CD4-positive, alpha-beta T cell treated with Interleukin-10 for 1 hour (primary cell): ENCODE measurements around the gene DNAAF1.
"Not testable (repeated sequence)": the region's sequence is repeated elsewhere in the genome, so short reads cannot be mapped to it uniquely, and the experiment has no call there.

Source experiments
- DNase-seq: peaks from one replicate; pipeline ENCODE4 v3.0.0-alpha.2; 2020

DNAAF1 gene

DNA sequence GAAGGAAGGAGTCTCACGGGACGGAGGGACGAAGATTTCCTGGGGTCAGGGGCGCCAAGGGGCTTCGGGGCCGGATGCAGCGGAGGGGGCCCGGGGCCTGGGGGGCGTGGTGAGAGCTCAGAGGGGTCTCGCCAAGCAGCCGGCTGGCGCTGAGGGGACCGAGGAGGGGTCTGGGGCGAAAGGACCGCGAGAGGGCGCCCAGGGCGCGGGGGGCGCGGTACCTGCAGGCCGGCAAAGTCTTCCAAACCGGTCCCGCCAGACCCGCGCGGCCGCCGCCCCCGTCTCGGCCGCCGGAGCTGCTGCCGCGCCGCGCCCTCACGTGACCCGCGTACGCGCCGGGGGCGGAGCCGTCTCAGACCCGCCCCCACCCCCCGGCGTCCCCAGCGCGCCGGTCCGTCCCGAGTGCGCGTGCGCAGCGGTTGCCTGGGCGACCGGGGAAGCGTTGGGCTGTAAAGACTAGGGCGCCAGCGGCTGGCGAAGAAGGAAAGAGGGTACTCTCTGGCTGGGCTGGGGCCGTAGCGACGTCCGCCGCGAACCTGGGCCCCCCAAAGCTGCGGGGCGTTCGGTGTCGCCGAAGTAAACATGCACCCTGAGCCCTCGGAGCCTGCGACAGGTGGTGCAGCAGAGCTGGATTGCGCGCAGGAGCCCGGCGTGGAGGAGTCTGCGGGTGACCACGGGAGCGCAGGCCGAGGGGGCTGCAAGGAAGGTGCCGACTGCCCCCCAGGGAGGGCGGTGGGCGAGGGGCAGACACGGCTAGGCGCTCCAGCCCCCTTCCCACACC lies at the start of gene DNAAF1, which contains the start of gene HSDL1:
TSS of gene DNAAF1 (plus strand) at position 450 of the 781 bp plus-strand sequence. CDS start at position 583, 133 bp downstream.
TSS of gene HSDL1 (minus strand) at position 319 of the 781 bp plus-strand sequence. CDS start 13,856 bp downstream, outside the sequence.
- DNase-seq, result peak; percentile 94

DNA sequence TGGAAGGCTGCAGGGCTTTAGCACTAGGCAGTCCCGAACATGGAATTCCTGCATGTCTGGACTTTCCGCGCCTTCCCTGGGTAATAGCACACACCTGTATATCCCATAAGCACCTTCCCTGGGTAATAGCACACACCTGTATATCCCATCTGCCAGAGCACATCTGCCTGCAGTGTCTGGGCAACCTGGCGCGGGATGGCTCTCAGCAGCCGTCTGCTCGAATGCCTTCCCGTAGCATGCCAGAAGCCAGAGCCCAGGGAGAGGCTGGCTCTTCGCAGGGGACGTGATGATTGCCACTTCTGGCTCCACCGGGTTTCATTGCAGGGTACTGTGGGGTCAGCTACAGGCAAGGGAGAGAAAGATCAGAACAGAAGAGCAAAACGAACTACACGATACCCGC lies 49.6 kb upstream of the DNAAF1 start:
- DNase-seq, result no peak

DNA sequence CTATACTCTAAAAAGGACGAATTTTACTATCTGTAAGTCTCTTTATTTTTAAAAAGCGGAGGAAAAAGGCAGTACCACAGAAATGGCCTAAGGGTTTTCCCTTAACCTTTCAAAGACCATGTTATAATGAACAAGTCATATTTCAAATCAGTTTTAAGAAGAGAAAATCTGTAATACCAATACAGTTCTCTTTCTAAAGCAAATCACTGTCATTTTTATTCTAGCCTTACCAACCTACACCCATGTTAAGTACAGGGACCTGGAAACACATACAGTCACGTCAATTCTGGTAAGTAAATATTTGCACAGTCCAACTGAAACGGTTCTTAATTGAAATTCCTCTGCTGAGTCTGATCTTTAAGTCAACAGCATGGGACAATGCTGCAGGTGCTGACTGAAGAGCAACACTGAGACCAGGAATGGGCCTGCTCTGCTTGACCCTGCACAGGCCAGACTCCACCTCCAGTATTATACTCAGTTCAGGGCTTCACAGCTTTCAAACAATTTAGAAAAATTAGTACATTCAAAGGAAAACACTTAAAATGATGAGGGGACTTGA lies 48.6 kb upstream of the DNAAF1 start:
- DNase-seq, result no peak

DNA sequence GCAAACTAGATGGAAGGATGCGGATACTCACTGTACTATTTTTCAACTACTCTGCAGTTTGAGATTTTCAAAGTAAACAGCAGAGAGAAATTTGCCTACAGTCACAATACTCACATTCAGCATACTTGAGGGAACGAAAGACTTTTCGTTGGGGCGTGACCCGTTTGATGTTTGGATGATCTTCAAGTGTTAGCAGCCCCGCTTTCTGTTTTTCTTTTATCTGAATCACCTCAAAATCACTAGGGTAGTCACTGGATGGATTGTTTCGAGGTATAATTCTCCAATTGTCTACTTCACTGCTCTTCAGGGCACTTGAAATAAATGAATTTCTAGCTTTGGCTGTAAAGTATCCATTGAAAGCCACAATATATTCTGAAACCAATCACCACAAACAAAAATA lies 46.2 kb upstream of the DNAAF1 start:
- no peak for DNase-seq

DNA sequence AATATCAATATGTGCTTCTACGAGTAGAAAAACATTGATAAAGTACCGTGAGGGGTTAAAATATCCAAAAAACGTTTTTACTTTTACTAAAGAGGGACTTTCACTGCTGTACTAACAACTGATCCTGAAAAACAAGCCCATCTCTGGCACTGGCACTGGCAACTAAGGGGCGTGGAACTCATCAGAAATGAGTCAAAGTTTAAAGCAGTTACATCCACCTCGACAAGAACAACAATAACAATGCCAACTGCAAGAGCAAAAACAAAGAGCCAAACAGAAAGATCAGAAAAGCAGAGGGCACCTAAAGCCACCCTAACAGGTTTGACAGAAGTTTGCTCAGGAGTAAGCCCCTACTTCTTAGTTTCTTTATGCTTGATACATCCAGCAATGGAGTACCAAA lies 41.4 kb upstream of the DNAAF1 start:
- DNase-seq, result no peak

DNA sequence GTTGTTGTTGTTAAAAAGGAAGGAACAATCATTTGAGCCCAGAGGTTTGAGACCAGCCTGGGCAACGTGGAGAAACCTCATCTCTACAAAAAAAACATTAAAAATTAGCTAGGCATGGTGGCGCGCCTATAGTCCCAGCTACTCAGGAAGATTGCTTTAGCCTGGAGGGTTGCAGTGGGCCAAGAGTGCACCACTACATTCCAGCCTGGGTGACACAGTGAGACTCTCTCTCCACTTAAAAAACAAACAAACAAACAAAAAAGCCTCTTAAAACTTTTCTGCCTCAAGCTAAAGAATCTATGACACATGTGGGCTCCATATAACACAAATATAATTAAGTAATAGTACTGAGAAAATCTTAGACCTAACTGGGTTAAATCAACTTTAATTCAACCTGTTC lies 40.9 kb upstream of the DNAAF1 start:
- DNase-seq, result no peak

DNA sequence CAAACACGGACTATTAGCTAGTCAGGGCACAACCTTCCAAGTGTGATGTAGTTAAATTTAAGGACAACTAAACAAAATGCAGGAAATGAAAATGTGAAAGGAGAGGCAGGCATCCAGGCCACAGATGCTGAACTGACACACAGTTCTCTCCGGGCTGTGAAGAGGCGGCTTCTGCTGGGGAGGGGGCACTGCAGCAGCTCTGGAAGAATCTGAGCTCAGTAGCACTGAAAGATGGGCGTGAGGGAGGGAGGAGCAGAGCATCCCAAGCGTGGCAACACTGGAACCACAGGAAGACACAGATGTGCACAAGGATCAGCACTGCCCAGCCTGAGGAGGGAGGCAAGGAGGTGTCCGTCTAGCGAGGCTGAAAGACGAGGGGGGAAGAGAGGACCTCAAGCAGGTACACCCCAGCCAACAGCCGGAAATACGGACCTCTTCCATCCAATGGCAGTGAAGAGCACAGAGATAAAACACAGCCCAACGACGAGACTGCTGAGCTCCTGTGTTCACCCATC lies 39.8 kb upstream of the DNAAF1 start:
- no peak for DNase-seq

DNA sequence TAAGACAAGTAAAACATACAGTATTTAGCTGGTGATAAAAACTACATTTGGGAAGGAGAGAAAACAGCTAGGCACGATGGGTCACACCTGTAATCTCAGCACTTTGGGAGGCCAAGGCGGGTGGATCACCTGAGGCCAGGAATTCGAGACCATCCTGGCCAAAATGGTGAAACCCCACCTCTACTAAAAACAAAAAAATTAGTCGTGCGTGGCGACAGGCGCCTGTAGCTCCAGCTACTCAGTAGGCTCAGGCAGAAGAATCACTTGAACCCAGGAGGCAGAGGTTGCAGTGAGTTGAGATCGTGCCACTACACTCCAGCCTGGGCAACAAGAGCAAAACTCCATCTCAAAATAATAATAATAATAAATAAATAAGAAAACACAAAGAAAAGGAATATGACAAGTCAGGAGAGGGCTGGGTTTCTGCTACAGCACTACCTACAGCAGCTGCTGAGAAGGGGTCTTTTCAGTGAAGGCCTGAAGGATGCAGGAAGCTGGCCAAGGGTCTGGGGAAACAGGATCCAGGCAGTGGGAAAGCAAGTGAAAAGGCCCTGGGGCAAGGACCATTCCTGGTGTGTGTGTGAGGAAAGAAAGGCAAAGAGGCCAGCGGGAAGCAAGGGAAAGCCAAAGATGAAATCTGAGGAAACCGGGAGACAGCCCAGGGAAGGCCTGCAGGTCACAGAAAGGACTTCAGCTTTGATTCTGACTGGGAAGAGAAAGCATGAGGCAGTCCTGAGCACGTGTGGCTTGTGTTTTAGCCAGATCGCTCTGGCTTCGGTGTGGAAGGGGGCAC lies 39.0 kb upstream of the DNAAF1 start:
- no peak for DNase-seq

DNA sequence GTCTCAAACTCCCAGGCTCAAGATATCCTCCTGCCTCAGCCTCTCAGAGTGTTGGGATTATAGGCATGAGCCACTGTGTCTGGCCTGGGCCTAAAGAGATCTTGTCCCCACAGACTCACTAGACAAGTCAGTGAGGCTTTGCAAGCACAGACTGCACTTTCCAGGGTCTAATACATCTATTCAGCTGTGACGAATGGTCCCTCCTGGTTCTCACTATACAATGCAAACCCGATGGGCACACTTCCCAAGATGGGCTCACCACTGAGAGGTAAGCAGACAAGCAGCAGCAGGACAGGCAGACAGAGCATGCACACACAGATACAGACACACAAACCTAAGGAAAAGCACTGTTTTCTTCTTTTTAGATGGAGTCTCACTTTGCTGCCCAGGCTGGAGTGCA lies 37.2 kb upstream of the DNAAF1 start:
- DNase-seq, result no peak

DNA sequence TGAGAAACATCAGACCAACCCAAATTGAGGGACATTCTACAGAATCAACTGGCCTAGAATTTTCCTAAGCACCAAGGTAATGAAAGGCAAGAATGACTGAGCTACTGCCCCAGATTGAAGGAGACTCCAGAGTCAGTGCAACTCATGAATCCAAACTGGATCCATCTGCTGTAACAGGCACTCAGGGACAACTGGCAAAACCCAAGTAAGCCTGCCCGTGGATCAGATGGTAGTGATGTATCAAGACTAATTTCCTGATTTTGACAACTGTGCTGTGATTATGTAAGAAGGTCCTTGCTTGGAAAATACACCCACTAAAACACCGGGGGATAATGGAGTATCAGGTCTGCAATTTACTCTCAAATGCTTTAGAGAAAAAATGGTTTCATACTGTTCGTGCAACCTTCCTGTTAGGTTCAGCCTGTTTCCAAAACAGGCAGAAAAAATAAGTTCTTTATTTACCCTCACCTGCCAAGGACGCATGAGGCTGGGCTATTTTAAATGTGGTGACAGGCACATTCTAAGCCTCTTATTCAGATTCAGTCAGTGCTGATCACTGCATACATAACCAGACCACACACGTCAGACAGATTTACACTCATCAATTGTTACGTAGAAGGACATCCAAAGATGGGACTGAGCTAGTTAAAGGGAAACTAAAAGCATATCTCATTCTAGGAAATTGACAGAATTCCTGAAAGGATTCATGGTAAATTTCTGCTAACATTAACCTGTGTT lies 35.3 kb upstream of the DNAAF1 start:
- no peak for DNase-seq

DNA sequence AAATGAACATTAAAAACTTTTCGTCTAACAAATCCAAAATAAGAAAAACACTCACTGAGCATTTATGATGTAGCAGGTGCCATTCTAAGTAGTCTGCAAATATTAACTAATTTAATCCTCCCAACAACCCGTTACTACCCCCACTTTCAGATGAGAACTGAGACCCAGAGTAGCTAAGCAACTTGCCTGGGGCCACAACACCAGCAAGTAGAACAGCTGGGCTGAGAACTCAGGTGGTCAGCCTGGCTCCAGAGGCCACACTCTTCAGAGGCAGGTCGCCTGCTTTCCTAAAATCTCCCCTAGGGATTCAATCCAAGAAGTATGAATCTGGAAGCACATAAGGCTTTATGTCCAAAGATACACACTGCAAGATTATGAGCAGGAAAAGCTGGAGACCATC lies 34.6 kb upstream of the DNAAF1 start:
- no peak for DNase-seq

DNA sequence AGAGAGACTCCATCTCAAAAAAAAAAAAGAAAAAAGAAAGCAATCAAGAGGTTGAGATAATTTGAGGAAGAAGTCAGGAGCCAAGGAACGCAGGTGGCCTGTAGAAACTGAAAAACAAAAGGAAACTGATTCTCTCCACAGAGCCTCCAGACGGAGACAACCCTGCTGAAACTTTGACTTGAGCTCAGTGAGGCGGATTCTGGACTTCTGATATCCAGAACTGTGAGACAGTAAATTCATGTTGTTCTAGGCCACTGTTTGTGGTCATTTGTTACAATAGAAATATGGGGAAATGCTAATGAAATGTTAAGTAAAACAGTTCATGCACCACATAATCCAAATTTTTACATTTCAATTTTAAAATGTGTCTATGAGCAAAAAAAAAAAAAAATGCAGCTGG lies 33.6 kb upstream of the DNAAF1 start:
- no peak for DNase-seq

DNA sequence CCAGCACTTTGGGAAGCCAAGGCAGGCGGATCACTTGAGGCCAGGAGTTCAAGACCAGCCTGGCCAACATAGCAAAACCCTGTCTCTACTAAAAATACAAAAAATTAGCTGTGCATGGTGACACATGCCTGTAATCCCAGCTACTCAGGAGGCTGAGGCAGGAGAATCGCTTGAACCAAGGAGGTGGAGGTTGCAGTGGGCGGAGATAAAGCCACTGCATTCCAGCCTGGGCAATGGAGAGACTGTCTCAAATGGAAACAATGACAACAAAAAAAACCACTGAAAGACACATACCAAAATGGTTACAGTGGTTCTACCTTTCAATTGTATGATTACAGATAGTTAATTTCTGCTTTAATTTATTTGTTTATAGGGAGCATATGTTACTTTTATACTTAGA lies 33.2 kb upstream of the DNAAF1 start:
- DNase-seq, result not testable (repeated sequence)

DNA sequence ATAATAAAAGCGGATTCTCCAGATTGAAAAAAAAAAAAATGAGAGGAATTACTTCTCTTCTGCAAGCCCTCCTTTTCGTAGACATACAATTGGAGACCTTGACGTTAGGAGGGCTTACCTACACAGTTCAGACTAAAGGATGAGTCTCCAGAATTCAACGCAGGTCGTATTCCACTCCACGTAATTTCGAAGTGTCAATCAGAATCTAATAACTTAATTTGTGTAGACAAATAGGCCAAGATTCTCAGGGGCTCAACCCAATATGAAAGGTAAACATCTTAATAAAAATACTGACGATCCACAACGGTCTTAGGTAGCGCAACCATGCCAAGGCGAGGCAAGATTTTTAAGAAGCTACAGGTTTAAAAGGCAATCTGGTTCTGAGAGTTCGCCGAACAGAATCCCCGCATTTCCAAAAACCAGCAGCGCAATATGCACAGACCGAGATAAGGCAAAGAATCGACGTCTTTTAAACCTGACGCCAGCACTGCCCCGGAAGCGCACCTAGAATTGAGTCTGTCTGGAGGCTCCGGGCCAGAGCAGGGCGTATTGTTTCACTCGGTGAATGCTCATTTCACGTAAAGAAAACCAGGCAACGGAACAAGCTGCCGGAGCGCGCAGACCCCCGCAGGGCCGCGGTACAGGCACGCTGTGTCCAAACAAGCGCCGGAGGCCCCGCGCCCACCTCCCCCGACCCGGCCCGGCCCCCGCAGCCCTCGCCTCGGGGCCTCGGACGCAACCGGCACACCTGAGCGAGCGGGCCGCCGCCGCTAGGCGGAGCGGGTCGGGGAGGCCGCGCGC lies 29.0 kb upstream of the DNAAF1 start:
- DNase-seq, result peak; percentile 65

DNA sequence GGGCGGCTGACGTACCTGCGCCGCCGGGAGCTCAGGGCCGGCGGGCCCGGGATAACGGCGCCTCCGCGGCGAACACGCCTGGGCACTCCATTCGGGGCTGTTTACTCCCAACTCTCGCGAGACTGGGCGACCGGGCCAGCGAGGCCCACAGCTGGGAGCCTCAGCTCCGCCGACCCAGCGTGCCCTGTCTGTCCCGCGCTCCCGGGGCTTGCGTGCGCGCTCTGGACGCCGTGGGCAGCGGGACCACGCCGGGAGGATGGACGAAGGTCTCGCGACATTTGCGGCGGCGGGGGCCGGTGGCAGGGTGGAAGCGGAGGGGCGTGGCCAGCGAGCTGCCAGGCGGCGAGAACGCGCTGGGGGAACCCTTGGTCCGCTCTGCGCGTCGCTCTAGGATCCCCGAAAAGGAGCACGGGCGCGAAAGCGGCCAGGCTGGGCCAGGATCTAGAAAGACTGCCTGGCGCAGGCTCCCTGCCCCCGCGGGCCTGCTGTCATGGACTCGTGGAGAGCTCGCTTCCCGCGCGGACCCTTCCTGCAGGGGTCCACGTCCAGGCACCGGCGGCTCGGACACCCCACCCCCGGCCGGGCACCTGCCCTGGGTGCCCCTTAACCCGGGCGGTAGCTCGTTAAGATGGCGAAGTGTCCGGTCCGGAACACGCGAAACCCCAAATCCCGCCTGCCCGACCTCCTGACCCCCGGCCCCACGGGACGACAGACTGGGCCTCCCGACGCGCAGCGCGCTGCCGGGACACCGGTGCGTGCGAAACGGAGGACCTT lies 28.2 kb upstream of the DNAAF1 start, which contains the start of gene MBTPS1:
TSS of gene MBTPS1 (minus strand) at position 223 of the 774 bp plus-strand sequence. CDS start 15,159 bp downstream, outside the sequence.
- DNase-seq, result peak; percentile 98

DNA sequence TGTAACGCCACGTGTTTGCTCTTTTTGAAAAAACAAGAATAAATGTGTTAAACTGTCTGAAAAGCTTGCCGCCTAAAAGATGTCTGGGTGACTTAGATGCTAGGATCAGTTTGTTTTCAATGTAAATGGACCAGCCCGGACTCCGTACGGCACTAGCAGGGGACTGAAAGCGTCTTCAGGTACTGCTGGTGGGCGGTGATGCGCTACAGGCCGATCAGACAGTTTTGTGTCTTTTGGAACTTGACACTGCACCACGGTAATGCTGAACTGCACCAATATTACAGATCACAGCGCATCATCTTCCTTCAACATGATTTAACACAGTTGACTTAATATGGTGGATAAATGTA lies 27.6 kb upstream of the DNAAF1 start:
- DNase-seq, result peak; percentile 47

DNA sequence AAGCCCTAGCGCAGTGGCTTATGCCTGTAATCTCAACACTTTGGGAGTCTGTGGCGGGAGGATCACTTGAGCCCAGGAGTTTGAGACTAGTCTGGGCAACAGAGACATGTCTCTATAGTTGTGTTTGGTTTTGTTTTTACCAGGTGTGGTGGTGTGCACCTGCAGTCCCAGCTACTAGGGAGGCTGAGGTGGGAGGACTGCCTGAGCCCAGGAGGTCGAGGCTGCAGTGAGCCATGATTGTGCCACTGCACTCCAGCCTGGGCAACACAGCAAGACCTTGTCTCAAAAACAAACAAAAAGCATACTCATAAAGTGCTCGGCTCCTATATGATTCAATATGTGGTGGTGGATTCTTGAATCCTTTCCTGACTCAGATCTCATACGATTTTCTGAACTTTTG lies 26.8 kb upstream of the DNAAF1 start:
- DNase-seq, result not testable (repeated sequence)

DNA sequence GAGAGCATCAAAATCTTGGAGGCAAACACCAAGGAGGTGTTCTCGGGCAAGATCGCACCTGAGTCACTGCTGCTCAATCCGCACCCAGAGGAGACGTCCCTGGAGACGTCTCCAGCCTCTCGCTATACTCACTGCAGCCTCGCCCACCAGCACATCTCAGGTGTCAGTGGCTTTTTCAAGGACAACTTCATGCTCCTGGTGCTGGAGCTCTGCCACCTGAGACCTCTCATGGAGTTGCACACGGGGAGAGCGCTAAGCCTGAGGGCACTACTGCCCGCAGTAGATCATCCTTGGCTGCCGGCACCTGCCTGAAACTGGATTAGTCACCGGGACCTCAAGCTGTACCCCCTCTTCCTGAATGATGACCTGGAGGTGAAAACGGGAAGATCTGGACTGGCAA lies 25.7 kb upstream of the DNAAF1 start:
- DNase-seq, result no peak

DNA sequence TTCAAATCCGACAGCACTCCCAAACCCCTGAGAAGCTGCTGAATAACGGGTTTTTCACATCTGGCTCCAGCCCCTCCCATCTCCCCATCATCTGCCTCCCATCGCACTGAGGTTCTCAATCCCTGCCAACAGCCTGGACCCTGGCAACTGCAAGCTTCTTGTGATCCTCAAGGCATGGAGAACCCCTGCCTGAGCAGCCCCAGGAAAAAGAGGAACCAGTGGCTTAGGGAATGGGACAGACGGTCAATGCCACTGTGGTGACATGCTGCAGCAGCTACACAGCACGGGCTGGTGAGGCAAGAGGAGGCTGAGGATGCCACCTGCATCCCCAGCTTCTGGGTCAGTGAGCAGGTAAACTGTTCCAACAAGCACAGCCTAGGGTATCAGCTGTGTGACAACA lies 25.1 kb upstream of the DNAAF1 start:
- no peak for DNase-seq

DNA sequence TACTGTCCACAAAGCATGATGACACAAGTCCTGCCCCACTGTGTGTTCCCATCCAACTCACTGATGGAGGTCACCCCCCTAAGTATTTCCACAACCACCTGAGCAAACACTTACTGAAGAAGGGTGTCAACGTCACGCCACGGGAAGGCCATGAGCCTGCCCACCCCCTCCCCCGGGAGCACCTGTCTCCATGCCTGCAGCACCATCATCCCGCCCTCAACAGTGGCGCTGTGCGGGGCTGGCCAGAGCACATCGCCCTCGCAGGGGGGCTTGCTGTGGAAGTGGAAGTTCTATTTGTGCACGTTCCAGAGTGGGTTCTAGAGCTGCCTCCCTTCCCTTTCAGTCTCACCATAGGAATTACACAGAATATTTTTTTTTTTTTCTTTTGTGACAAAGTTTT lies 24.1 kb upstream of the DNAAF1 start:
- no peak for DNase-seq
